ENCODE data around the gene DLGAP1. TPM values are rescaled to one million over a fixed set of nuclear protein-coding genes. Genes with fewer than 3 reads are reported as not detected.

DLGAP1 gene
- total and polyA plus RNA-seq, 10 of the 15 experiments (the other 5 are each of a cell fraction or from before 2014, with no cell fraction given): 0.23 to 27.6 (median 1.9) TPM

GRCh38 chr18:3863593-3863992 lies 591.5 kb downstream of the DLGAP1 start:
- Histone ChIP-seq H3K4me1 (ENCODE audit: control insufficient read depth, insufficient read depth, low read length) (no peaks in the 10 kb centered on the region), H3K9me3 (replicated peaks; ENCODE audit: control insufficient read depth, insufficient read depth, low read length) (no peaks in the 10 kb centered on the region), H3K36me3 (ENCODE audit: control insufficient read depth in 2 of 2, insufficient read depth in 2 of 2, low read length in 1 of 2) (no peaks in the 10 kb centered on the region), H2AFZ (ENCODE audit: control insufficient read depth, low read depth, low read length) (no peak overlapping the region), H3K79me2 (ENCODE audit: control insufficient read depth, insufficient read depth, low read length) (no peaks in the 10 kb centered on the region), H4K20me1 (ENCODE audit: control insufficient read depth, insufficient read depth) (no peaks in the 10 kb centered on the region), H3K27me3 (replicated peaks in 1 of 2; ENCODE audit: control insufficient read depth in 2 of 2, insufficient read depth in 2 of 2, low read length in 1 of 2) (no peaks in the 10 kb centered on the region), H3K9ac (ENCODE audit: control insufficient read depth, insufficient read depth, low read length) (no peak overlapping the region), H3K4me3 (no peak overlapping the region), H3K27ac (ENCODE audit: control insufficient read depth, insufficient read depth) (no peak overlapping the region), H3K4me2 (ENCODE audit: control insufficient read depth, insufficient read depth) (no peak overlapping the region)
- ChIA-PET SMC1A (ENCODE audit: uncharacterized antibody, unreplicated experiment) (no interaction called here), CTCF (interaction anchor here (1.2 to 1.4 kb wide), 3 partner anchors 15 to 135 kb away, joined by 3 to 5 read pairs (median 4); no protein-coding TSS in a partner anchor), POLR2A (no interaction called here), RAD21 (ENCODE audit: unreplicated experiment) (no interaction called here)
- 18% methylated on average over 4 of the region's 4 CpGs for WGBS (ENCODE audit: insufficient coverage, insufficient replicate concordance, low lambda C conversion rate, missing lambda C conversion rate)
- DNase-seq (ENCODE audit: low read depth, low spot score) (no peak), FAIRE-seq (no peak), ATAC-seq (no peak)
- intact Hi-C loops (cut with micrococcal nuclease; ENCODE audit: unreplicated experiment) (no loop called here), in situ Hi-C loops (cut with MboI) (no loop called here)
- BruUV-seq (replicated peaks): no TSS peak
- no peak for TF ChIP-seq MLLT1 (IDR thresholded peaks at IDR 0.05)
- TF ChIP-seq TARDBP (IDR thresholded peaks at IDR 0.05; ENCODE audit: borderline replicate concordance): no peak
- TF ChIP-seq REST (IDR thresholded peaks at IDR 0.05; ENCODE audit: low read depth, low read length): no peak
- no peak for TF ChIP-seq RELB (IDR thresholded peaks at IDR 0.05; ENCODE audit: low read depth)
- TF ChIP-seq USF1 (IDR thresholded peaks at IDR 0.05; ENCODE audit: borderline replicate concordance, extremely low read length, insufficient read depth, low read depth, low read length): no peak
- TF ChIP-seq YBX1 (IDR thresholded peaks at IDR 0.05): no peak
- TF ChIP-seq SIN3A (IDR thresholded peaks at IDR 0.05; ENCODE audit: low read depth, low read length): no peak
- TF ChIP-seq FOXM1 (IDR thresholded peaks at IDR 0.05; ENCODE audit: low read depth, low read length): no peak
- no peak for TF ChIP-seq FOXK2 (IDR thresholded peaks at IDR 0.05)
- no peak for TF ChIP-seq CTCF (IDR thresholded peaks at IDR 0.05 in 2 of 3, conservative IDR thresholded peaks at IDR 0.05 in 1 of 3; ENCODE audit: control insufficient read depth in 2 of 3, extremely low read depth in 1 of 3, insufficient read depth in 1 of 3, low read depth in 3 of 3, low read length in 3 of 3)
- TF ChIP-seq RAD21 (IDR thresholded peaks at IDR 0.05; ENCODE audit: insufficient read depth, low read depth, low read length): no peak
